ENCODE results near the gene HIC1. TPM values are rescaled to one million over a fixed set of nuclear protein-coding genes. Genes with fewer than 3 reads are reported as not detected.

The HIC1 gene
- total RNA-seq, 1 donor from 2014 or later, result 0.72 TPM

- H3K9me3 Mint-ChIP-seq (ENCODE audit: unreplicated experiment), result no peaks in the 10 kb centered on the region
- no peak overlapping the region for H3K4me3 Mint-ChIP-seq (ENCODE audit: unreplicated experiment)
- TF ChIP-seq CTCF (IDR thresholded peaks at IDR 0.05; ENCODE audit: unreplicated experiment), result no peak
- no peak overlapping the region for H3K27ac Mint-ChIP-seq (ENCODE audit: unreplicated experiment)
- H3K4me1 Mint-ChIP-seq (ENCODE audit: unreplicated experiment), result peaks cover 12% of the 10 kb centered on the region
- peaks cover 6% of the 10 kb centered on the region for H3K36me3 Mint-ChIP-seq (ENCODE audit: low read depth, unreplicated experiment)
- H3K27me3 Mint-ChIP-seq (ENCODE audit: unreplicated experiment), result peaks cover 27% of the 10 kb centered on the region
- DNase-seq (ENCODE audit: low spot score), result no peak
Measured at GRCh38 chr17:2017274-2017941, 37.5 kb upstream of the HIC1 start.

GRCh38 chr17:2018716-2019510, 36.0 kb upstream of the HIC1 start:
- no peak overlapping the region for H3K4me3 Mint-ChIP-seq (ENCODE audit: unreplicated experiment)
- no peaks in the 10 kb centered on the region for H3K9me3 Mint-ChIP-seq (ENCODE audit: unreplicated experiment)
- TF ChIP-seq CTCF (IDR thresholded peaks at IDR 0.05; ENCODE audit: unreplicated experiment), result no peak
- DNase-seq (ENCODE audit: low spot score), result no peak
- peaks cover 4% of the 10 kb centered on the region for H3K36me3 Mint-ChIP-seq (ENCODE audit: low read depth, unreplicated experiment)
- H3K27ac Mint-ChIP-seq (ENCODE audit: unreplicated experiment), result no peak overlapping the region
- H3K27me3 Mint-ChIP-seq (ENCODE audit: unreplicated experiment), result peaks cover 32% of the 10 kb centered on the region
- peaks cover 12% of the 10 kb centered on the region for H3K4me1 Mint-ChIP-seq (ENCODE audit: unreplicated experiment)

GRCh38 chr17:2019723-2020122, 35.2 kb upstream of the HIC1 start:
- H3K9me3 Mint-ChIP-seq (ENCODE audit: unreplicated experiment), result no peaks in the 10 kb centered on the region
- no peaks in the 10 kb centered on the region for H3K36me3 Mint-ChIP-seq (ENCODE audit: low read depth, unreplicated experiment)
- no peak overlapping the region for H3K27ac Mint-ChIP-seq (ENCODE audit: unreplicated experiment)
- DNase-seq (ENCODE audit: low spot score), result no peak
- TF ChIP-seq CTCF (IDR thresholded peaks at IDR 0.05; ENCODE audit: unreplicated experiment), result no peak
- peaks cover 32% of the 10 kb centered on the region for H3K27me3 Mint-ChIP-seq (ENCODE audit: unreplicated experiment)
- peaks cover 12% of the 10 kb centered on the region for H3K4me1 Mint-ChIP-seq (ENCODE audit: unreplicated experiment)
- H3K4me3 Mint-ChIP-seq (ENCODE audit: unreplicated experiment), result no peak overlapping the region

- Mint-ChIP-seq H3K27ac (ENCODE audit: unreplicated experiment) (no peak overlapping the region), H3K36me3 (ENCODE audit: low read depth, unreplicated experiment) (no peaks in the 10 kb centered on the region), H3K4me1 (ENCODE audit: unreplicated experiment) (peaks cover 12% of the 10 kb centered on the region), H3K27me3 (ENCODE audit: unreplicated experiment) (peaks cover 32% of the 10 kb centered on the region), H3K4me3 (ENCODE audit: unreplicated experiment) (no peak overlapping the region), H3K9me3 (ENCODE audit: unreplicated experiment) (no peaks in the 10 kb centered on the region)
- TF ChIP-seq CTCF (IDR thresholded peaks at IDR 0.05; ENCODE audit: unreplicated experiment), result no peak
- DNase-seq (ENCODE audit: low spot score), result no peak
Measured at GRCh38 chr17:2020721-2021120, 34.2 kb upstream of the HIC1 start.
